Stimulated activated naive CD8-positive, alpha-beta T cell treated with anti-CD3 and anti-CD28 coated beads, Interleukin-15, Interleukin-2, amounts not matched to agents 100 ng/mL and 50 ng/mL, for 24 hours (primary cell): ENCODE measurements around the gene NCL.
"Not testable (repeated sequence)": the region's sequence is repeated elsewhere in the genome, so short reads cannot be mapped to it uniquely, and the experiment has no call there.

Experiments used
- H3K27ac Mint-ChIP-seq: one replicate; pipeline ENCODE4 v1.8.0; 2021; ENCODE audit warnings: mild to moderate bottlenecking, mixed read lengths
- H3K27me3 Mint-ChIP-seq: one replicate; pipeline ENCODE4 v1.8.0; 2021; ENCODE audit warnings: mixed read lengths
- H3K36me3 Mint-ChIP-seq: one replicate; pipeline ENCODE4 v1.8.0; 2021; ENCODE audit warnings: low read depth, mixed read lengths
- H3K4me1 Mint-ChIP-seq: one replicate; pipeline ENCODE4 v1.8.0; 2021; ENCODE audit warnings: low read depth, mixed read lengths
- H3K4me3 Mint-ChIP-seq: one replicate; pipeline ENCODE4 v1.8.0; 2021; ENCODE audit warnings: mild to moderate bottlenecking, mixed read lengths
- H3K9me3 Mint-ChIP-seq: one replicate; pipeline ENCODE4 v1.8.0; 2021; ENCODE audit warnings: mixed read lengths

The NCL gene

GRCh38 chr2:231458368-231458767, 5.9 kb downstream of the NCL start:
- Mint-ChIP-seq H3K4me3 (peak overlapping the region; percentile 99), H3K27me3 (no peaks in the 10 kb centered on the region), H3K36me3 (peaks cover 99% of the 10 kb centered on the region), H3K4me1 (peaks cover 73% of the 10 kb centered on the region), H3K27ac (peak overlapping the region; percentile 59), H3K9me3 (no peaks in the 10 kb centered on the region)

- H3K9me3 Mint-ChIP-seq: no peaks in the 10 kb centered on the region
- peak overlapping the region; percentile 13 for H3K4me3 Mint-ChIP-seq
- H3K36me3 Mint-ChIP-seq: peaks cover 96% of the 10 kb centered on the region
- peak overlapping the region; percentile 26 for H3K27ac Mint-ChIP-seq
- H3K27me3 Mint-ChIP-seq: no peaks in the 10 kb centered on the region
- peaks cover 61% of the 10 kb centered on the region for H3K4me1 Mint-ChIP-seq
These were observed 7.2 kb downstream of the NCL start for GRCh38 chr2:231457101-231457500.

GRCh38 chr2:231456295-231457004, 7.8 kb downstream of the NCL start:
- peak overlapping the region; percentile 13 for H3K4me3 Mint-ChIP-seq
- no peaks in the 10 kb centered on the region for H3K9me3 Mint-ChIP-seq
- H3K36me3 Mint-ChIP-seq: peaks cover 96% of the 10 kb centered on the region
- H3K27ac Mint-ChIP-seq: peak overlapping the region; percentile 26
- H3K4me1 Mint-ChIP-seq: peaks cover 60% of the 10 kb centered on the region
- no peaks in the 10 kb centered on the region for H3K27me3 Mint-ChIP-seq

- peaks cover 93% of the 10 kb centered on the region for H3K36me3 Mint-ChIP-seq
- H3K27ac Mint-ChIP-seq: peak overlapping the region; percentile 87
- no peaks in the 10 kb centered on the region for H3K27me3 Mint-ChIP-seq
- no peaks in the 10 kb centered on the region for H3K9me3 Mint-ChIP-seq
- H3K4me3 Mint-ChIP-seq: no peak overlapping the region
- peaks cover 56% of the 10 kb centered on the region for H3K4me1 Mint-ChIP-seq
These were observed 8.4 kb downstream of the NCL start for GRCh38 chr2:231455890-231456289.

- peak overlapping the region; percentile 87 for H3K27ac Mint-ChIP-seq
- H3K4me1 Mint-ChIP-seq: peaks cover 50% of the 10 kb centered on the region
- H3K9me3 Mint-ChIP-seq: no peaks in the 10 kb centered on the region
- peak overlapping the region; percentile 33 for H3K4me3 Mint-ChIP-seq
- no peaks in the 10 kb centered on the region for H3K27me3 Mint-ChIP-seq
- peaks cover 86% of the 10 kb centered on the region for H3K36me3 Mint-ChIP-seq
These were observed 9.1 kb downstream of the NCL start for GRCh38 chr2:231455222-231455621.

GRCh38 chr2:231454361-231454791, 9.9 kb downstream of the NCL start:
- H3K9me3 Mint-ChIP-seq: no peaks in the 10 kb centered on the region
- H3K27ac Mint-ChIP-seq: no peak overlapping the region
- H3K27me3 Mint-ChIP-seq: no peaks in the 10 kb centered on the region

GRCh38 chr2:231452799-231453508, 11.3 kb downstream of the NCL start:
- H3K4me3 Mint-ChIP-seq: peak overlapping the region; percentile 17
- H3K4me1 Mint-ChIP-seq: peaks cover 31% of the 10 kb centered on the region
- peak overlapping the region; percentile 74 for H3K27ac Mint-ChIP-seq
- H3K36me3 Mint-ChIP-seq: peaks cover 64% of the 10 kb centered on the region
- H3K9me3 Mint-ChIP-seq: no peaks in the 10 kb centered on the region
- no peaks in the 10 kb centered on the region for H3K27me3 Mint-ChIP-seq

More at GRCh38 chr2:231454361-231454791, 9.9 kb downstream of the NCL start:
- Mint-ChIP-seq H3K4me3 (no peak overlapping the region), H3K36me3 (peaks cover 78% of the 10 kb centered on the region), H3K4me1 (peaks cover 44% of the 10 kb centered on the region)

GRCh38 chr2:231450548-231450989, 13.7 kb downstream of the NCL start:
- H3K4me3 Mint-ChIP-seq: no peak overlapping the region

GRCh38 chr2:231449503-231450054, 14.7 kb downstream of the NCL start:
- Mint-ChIP-seq H3K9me3 (no peaks in the 10 kb centered on the region), H3K4me3 (no peak overlapping the region), H3K27me3 (no peaks in the 10 kb centered on the region), H3K36me3 (peaks cover 30% of the 10 kb centered on the region), H3K27ac (no peak overlapping the region), H3K4me1 (peaks cover 15% of the 10 kb centered on the region)

More at GRCh38 chr2:231450548-231450989, 13.7 kb downstream of the NCL start:
- Mint-ChIP-seq H3K9me3 (no peaks in the 10 kb centered on the region), H3K27ac (peak overlapping the region; percentile 52), H3K36me3 (peaks cover 40% of the 10 kb centered on the region), H3K27me3 (no peaks in the 10 kb centered on the region), H3K4me1 (peaks cover 21% of the 10 kb centered on the region)

GRCh38 chr2:231436957-231437356, 27.3 kb downstream of the NCL start:
- Mint-ChIP-seq H3K9me3 (peaks cover 2% of the 10 kb centered on the region), H3K27ac (no peak overlapping the region), H3K36me3 (peaks cover 1% of the 10 kb centered on the region), H3K4me1 (peaks cover 8% of the 10 kb centered on the region), H3K4me3 (no peak overlapping the region), H3K27me3 (no peaks in the 10 kb centered on the region)

GRCh38 chr2:231433990-231434389, 30.3 kb downstream of the NCL start:
- H3K4me3 Mint-ChIP-seq: no peak overlapping the region
- H3K27ac Mint-ChIP-seq: peak overlapping the region; percentile 12
- H3K36me3 Mint-ChIP-seq: peaks cover 5% of the 10 kb centered on the region
- peaks cover 8% of the 10 kb centered on the region for H3K4me1 Mint-ChIP-seq
- H3K9me3 Mint-ChIP-seq: peaks cover 19% of the 10 kb centered on the region
- H3K27me3 Mint-ChIP-seq: no peaks in the 10 kb centered on the region

- peaks cover 5% of the 10 kb centered on the region for H3K36me3 Mint-ChIP-seq
- H3K27me3 Mint-ChIP-seq: no peaks in the 10 kb centered on the region
- peaks cover 19% of the 10 kb centered on the region for H3K9me3 Mint-ChIP-seq
- no peak overlapping the region for H3K27ac Mint-ChIP-seq
- H3K4me3 Mint-ChIP-seq: no peak overlapping the region
- peaks cover 8% of the 10 kb centered on the region for H3K4me1 Mint-ChIP-seq
These were observed 32.7 kb downstream of the NCL start for GRCh38 chr2:231431606-231432005.

- H3K36me3 Mint-ChIP-seq, H3K4me3 Mint-ChIP-seq, H3K27me3 Mint-ChIP-seq, H3K4me1 Mint-ChIP-seq, H3K27ac Mint-ChIP-seq: not testable (repeated sequence)
- peaks cover 19% of the 10 kb centered on the region for H3K9me3 Mint-ChIP-seq
These were observed 33.8 kb downstream of the NCL start for GRCh38 chr2:231430437-231430836.

GRCh38 chr2:231429901-231430300, 34.4 kb downstream of the NCL start:
- H3K27ac Mint-ChIP-seq: no peak overlapping the region
- peaks cover 5% of the 10 kb centered on the region for H3K36me3 Mint-ChIP-seq
- H3K27me3 Mint-ChIP-seq: no peaks in the 10 kb centered on the region
- peaks cover 8% of the 10 kb centered on the region for H3K4me1 Mint-ChIP-seq
- H3K4me3 Mint-ChIP-seq: no peak overlapping the region
- H3K9me3 Mint-ChIP-seq: peaks cover 19% of the 10 kb centered on the region

GRCh38 chr2:231429152-231429551, 35.1 kb downstream of the NCL start:
- H3K27me3 Mint-ChIP-seq: no peaks in the 10 kb centered on the region
- peaks cover 6% of the 10 kb centered on the region for H3K4me1 Mint-ChIP-seq
- no peak overlapping the region for H3K27ac Mint-ChIP-seq
- peaks cover 5% of the 10 kb centered on the region for H3K36me3 Mint-ChIP-seq
- no peak overlapping the region for H3K4me3 Mint-ChIP-seq
- peaks cover 19% of the 10 kb centered on the region for H3K9me3 Mint-ChIP-seq
